Ureter (tissue), 1 donor: ENCODE results near the gene PRKX. TPM values are rescaled to one million over a fixed set of nuclear protein-coding genes. Genes with fewer than 3 reads are reported as not detected.
"Not testable (repeated sequence)": the region's sequence is repeated elsewhere in the genome, so short reads cannot be mapped to it uniquely, and the experiment has no call there.

Experiments used
- DNase-seq: peaks from one replicate; pipeline ENCODE4 v3.0.0-alpha.2; 2020; ENCODE audit warnings: low spot score
- total RNA-seq: library from RNA; stranded (reverse); gene quantifications from one replicate; pipeline ENCODE4 v1.2.4, GENCODE V29; 2023
- donor health status: DM: yes; HTN: yes; CAD: no.

Gene PRKX
- total RNA-seq, 1 donor from 2014 or later, result 15.2 TPM

DNA sequence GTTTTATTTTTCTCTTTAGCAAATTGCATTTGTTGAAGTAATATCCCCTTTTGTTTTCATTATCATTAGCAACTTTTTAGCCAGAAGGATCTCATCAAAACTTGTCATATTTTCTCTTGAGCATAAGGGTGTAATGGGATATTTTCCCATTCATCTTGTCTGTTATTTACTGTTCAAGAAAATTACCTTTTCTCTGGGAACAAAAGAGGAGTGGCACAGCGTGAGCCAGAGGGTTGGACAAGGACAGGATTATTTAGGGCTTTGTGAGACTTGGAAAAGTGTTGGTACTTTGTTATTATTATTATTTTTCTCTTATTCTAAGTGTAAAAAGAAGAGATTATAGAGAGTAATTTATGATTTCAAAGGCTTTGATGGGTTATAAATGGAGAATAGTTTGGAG is 135.9 kb downstream of the PRKX start:
- DNase-seq, result no peak

DNA sequence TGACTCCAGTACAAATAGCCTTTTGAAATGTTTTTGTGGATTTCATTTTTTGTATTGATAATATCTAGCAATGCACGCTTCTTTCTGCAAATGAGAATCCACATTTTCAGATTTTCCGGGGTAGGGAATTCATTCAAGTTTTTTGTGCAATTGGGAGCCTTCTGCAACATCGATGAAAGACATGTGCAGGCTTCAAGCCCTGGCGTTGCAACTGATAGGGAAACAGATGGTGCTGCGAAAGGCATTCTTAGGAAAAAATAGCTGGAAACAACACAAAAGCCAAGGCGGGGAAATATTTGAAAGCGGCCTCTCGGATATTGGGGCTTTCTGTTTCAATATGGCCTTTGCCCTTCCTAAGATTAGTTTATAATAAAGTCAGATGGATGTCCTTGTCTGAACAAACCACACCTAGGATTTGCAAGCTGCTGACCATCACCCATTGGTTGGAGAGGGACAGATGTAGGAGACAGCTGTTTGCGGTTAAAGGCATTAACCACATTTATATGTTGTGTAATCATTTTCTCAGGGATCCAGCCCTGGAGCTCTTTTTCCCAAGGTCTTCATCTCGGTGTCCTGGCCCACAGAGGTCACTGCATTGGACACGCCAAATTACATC is 136.5 kb downstream of the PRKX start:
- no peak for DNase-seq

DNA sequence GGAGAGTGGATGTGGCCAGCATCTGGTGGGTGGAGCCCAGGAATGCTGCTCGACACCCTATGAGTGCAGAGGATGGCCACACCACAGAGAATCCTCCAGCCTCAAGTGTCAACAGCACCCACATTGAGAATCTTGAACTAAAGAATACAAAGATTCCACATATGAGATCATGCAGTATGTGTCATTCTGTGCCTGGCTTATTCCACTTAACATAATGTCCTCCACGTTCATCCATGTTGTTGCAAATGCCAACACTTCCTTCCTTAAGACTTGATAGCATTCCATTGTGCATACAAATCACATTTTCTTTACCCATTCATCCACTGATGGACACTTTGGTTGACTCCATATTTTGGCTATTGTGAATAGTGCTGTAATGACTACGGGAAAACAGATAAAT is 145.8 kb downstream of the PRKX start:
- DNase-seq, result no peak

DNA sequence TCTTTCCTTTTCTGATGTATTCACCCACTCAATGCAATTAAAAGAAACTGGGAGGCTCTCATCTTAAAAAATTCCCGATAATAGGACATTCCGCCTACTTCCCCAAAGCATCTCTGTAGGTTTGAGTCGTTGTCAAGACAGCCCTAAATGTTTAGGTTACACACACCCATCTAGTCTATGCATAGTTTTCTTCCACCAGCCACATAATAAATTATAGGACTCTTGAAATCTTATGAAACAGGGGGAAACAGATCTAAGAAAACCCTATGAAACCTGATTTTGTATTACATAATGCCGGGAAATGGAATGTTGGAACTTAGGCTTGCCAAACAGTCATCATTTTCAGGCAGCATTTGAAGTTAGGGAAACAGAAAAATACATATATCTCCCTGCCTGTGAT is 150.0 kb downstream of the PRKX start:
- no peak for DNase-seq

DNA sequence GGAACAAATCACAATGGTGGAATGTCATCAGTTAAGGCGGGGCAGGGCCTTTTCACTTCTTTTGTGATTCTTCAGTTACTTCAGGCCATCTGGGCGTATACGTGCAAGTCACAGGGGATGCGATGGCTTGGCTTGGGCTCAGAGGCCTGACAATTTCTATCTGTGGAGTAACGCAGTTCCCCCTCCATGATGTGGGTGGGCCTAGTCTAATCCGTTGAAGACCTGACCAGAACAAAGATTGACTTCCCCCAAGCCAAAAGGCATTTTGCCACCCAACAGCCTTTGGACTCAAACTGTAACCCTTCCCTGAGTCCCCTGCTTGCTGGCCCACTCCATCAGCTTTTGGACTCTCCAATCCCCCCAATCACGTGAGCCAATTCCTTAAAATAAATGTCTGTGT is 153.4 kb downstream of the PRKX start:
- DNase-seq, result not testable (repeated sequence)
